ENCODE data around the gene GADD45B. TPM values are rescaled to one million over a fixed set of nuclear protein-coding genes. Genes with fewer than 3 reads are reported as not detected.

The GADD45B gene
- total RNA-seq, 4 donors from 2014 or later = 35.5 to 278 (median 54.9) TPM

GRCh38 chr19:2428756-2429711, 46.9 kb upstream of the GADD45B start:
- peak in 1 of 3 donors; percentile 46 for DNase-seq
- TF ChIP-seq CTCF (IDR thresholded peaks at IDR 0.05) (no peak), POLR2A (IDR thresholded peaks at IDR 0.05) (no peak)
- Histone ChIP-seq H3K36me3 (peaks cover 0 to 27% (median 0%) of the 10 kb centered on the region in 3 donors), H3K27me3 (no peaks in the 10 kb centered on the region), H3K4me1 (peaks cover 0 to 32% (median 15%) of the 10 kb centered on the region in 4 donors), H3K27ac (peak overlapping the region in 2 of 4 donors; percentile 92 to 98), H3K9me3 (no peaks in the 10 kb centered on the region), H3K4me3 (peak overlapping the region in 1 of 4 donors; percentile 85)

DNA sequence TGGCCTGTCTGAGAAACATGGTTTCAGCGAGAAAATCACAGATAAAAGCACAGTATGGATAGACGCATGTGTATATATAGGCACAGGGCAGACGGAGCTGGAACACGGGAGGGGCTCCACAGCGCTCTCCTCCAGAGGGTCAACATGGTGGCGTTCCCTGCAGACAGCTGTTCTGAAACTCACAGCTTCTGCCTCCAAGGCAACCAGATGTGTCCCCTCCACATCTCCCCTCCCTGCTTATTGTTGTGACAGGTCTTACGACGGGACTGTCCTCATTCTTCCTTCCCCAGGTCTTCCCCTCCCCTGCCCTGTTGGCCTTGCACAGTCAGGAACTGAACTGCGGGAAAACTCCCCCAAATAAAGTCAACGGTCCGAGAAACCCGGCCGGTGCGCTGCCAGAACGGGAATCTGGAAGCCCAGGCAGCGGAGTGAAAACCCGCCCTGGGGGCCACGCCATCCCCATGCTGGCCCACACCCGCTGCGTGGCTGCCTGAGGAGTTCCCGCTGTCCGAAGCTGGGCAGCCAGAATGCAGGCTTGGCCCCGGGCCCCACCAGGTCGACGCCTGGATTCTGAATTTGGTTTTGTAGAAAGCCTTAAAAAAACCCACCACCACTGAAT, 45.9 kb upstream of the GADD45B start:
- Histone ChIP-seq H3K9me3 (no peaks in the 10 kb centered on the region), H3K4me1 (peaks cover 0 to 26% (median 15%) of the 10 kb centered on the region in 4 donors), H3K4me3 (no peak overlapping the region), H3K36me3 (peaks cover 0 to 33% (median 0%) of the 10 kb centered on the region in 3 donors), H3K27ac (no peak overlapping the region), H3K27me3 (no peaks in the 10 kb centered on the region)
- no peak for DNase-seq
- no peak for TF ChIP-seq CTCF (IDR thresholded peaks at IDR 0.05)
- no peak for TF ChIP-seq POLR2A (IDR thresholded peaks at IDR 0.05)

DNA sequence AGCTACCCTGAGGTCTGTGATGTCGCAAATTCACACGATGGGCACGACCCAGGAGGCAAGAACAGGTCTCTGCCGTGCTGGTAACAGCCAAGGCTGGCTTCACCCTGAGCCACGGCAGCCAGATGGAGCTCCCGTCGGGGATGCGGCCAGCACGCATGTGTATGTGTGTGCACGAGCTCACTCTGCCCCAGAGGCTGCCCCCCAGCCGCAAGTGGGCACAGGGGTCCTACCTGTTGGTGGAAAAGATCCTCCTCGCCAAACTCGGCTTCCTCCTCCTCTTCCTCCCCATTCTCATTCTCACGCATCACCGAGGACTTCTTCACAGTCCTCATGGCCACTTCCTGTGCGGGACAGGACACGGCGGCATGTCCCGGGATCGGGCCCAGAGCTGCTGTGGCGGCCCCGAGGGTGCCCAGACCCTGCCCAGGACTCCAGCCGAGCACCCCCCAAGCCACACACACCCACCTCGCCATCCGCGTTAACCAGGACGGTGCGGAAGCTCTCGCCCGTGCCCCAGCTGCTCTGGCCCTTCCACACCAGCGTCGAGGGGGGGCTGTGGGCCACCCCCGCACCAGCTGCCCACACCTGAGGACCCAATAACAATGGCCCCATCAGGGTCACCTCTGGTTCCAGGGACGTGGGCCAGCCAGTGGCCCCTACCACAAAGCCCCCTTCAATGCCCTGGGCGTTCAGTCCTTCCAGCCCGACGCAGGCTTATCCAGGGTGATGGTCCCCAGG, 44.4 kb upstream of the GADD45B start:
- no peak overlapping the region for H3K4me3 ChIP-seq
- H3K27me3 ChIP-seq = no peaks in the 10 kb centered on the region
- peaks cover 0 to 13% (median 8%) of the 10 kb centered on the region in 4 donors for H3K4me1 ChIP-seq
- no peak for DNase-seq
- no peaks in the 10 kb centered on the region for H3K9me3 ChIP-seq
- peaks cover 0 to 40% (median 0%) of the 10 kb centered on the region in 3 donors for H3K36me3 ChIP-seq
- TF ChIP-seq POLR2A (IDR thresholded peaks at IDR 0.05) = no peak
- TF ChIP-seq CTCF (IDR thresholded peaks at IDR 0.05) = no peak
- H3K27ac ChIP-seq = no peak overlapping the region

- no peak overlapping the region for H3K27ac ChIP-seq
- no peaks in the 10 kb centered on the region for H3K27me3 ChIP-seq
- TF ChIP-seq POLR2A (IDR thresholded peaks at IDR 0.05) (no peak), CTCF (IDR thresholded peaks at IDR 0.05) (no peak)
- H3K4me1 ChIP-seq = peaks cover 0 to 8% (median 3%) of the 10 kb centered on the region in 4 donors
- H3K36me3 ChIP-seq = peaks cover 0 to 45% (median 0%) of the 10 kb centered on the region in 3 donors
- DNase-seq = no peak
- no peaks in the 10 kb centered on the region for H3K9me3 ChIP-seq
- no peak overlapping the region for H3K4me3 ChIP-seq
These were observed 43.6 kb upstream of the GADD45B start for GRCh38 chr19:2432131-2432848.

- peaks cover 0 to under 1% (median 0%) of the 10 kb centered on the region in 4 donors for H3K4me1 ChIP-seq
- no peaks in the 10 kb centered on the region for H3K27me3 ChIP-seq
- no peak overlapping the region for H3K4me3 ChIP-seq
- H3K9me3 ChIP-seq = no peaks in the 10 kb centered on the region
- H3K27ac ChIP-seq = no peak overlapping the region
- TF ChIP-seq POLR2A (IDR thresholded peaks at IDR 0.05) (no peak), CTCF (IDR thresholded peaks at IDR 0.05) (no peak)
- peaks cover 0 to 54% (median 0%) of the 10 kb centered on the region in 3 donors for H3K36me3 ChIP-seq
- DNase-seq = no peak
These were observed 42.1 kb upstream of the GADD45B start for GRCh38 chr19:2433854-2434253.

Measured in Peyer's patch (tissue), 4 donors.